Gastroesophageal sphincter (tissue), 3 donors: ENCODE results near the gene SORCS1.

Source experiments
- EP300 ChIP-seq: sonication (generic); formaldehyde crosslinking; IDR thresholded peaks from one replicate; pipeline ENCODE4 v1.6.1; 2017; ENCODE audit warnings: antibody characterized with exemption, mild to moderate bottlenecking
- POLR2A ChIP-seq, 2 donors: fragments of 450-650 bp; IDR thresholded peaks; one replicate each; pipeline ENCODE4 v1.6.1; 2017; ENCODE audit warnings: antibody characterized with exemption in 2 of 2, mild to moderate bottlenecking in 2 of 2, moderate library complexity in 1 of 2
- POLR2AphosphoS5 ChIP-seq: sonication (generic); formaldehyde crosslinking; IDR thresholded peaks from one replicate; pipeline ENCODE4 v1.6.1; 2017; ENCODE audit warnings: antibody characterized with exemption
- TF ChIP-seq, protein P1 (sequence below), 4 experiments: fragments of 200-600 bp in 2 of 4; fragments of 450-650 bp in 2 of 4; sonication (generic) in 1 of 4; IDR thresholded peaks; one replicate each; pipeline ENCODE4 v1.5.1; 2017 to 2019; ENCODE audit warnings: antibody characterized with exemption in 4 of 4, mild to moderate bottlenecking in 2 of 4, moderate library complexity in 2 of 4

DNA sequence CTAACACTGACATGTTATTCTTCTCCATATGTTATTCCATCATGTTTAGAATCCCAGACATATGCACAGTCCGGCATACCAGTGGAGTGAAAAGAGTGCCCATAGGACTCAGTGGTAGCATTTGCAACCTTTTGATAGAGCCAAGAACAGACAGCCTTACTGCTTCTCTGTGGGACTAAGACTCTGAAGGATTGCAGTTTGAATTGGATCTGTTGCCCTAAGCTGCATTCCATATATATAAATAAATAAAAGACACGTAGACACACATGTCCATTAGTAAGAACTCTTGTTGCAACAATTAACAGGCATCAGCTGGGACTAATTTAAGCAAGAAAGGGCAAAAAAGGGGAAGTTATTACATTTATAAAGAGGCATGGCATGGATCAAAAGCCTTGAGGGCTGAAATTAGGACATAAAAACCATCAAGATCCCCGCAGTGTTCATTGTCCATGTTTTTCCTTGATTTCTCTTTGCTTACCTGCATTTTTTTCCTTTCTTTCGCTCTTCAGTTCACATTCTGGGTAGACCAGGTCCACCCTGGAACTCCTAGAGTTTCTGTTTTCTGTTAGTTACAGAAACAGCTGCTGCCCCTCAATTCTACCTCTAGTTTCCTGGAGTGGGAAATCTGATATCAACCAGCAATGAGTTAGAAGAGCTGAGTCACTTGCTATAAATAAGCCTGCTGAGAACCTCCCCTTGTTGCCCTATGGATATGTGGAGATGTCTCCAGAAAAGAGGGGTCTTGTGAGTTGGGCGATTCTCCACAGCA lies 132.4 kb downstream of the SORCS1 start:
- TF ChIP-seq POLR2A (IDR thresholded peaks at IDR 0.05), result no peak
- TF ChIP-seq POLR2AphosphoS5, result no peak
- TF ChIP-seq, protein P1, sequence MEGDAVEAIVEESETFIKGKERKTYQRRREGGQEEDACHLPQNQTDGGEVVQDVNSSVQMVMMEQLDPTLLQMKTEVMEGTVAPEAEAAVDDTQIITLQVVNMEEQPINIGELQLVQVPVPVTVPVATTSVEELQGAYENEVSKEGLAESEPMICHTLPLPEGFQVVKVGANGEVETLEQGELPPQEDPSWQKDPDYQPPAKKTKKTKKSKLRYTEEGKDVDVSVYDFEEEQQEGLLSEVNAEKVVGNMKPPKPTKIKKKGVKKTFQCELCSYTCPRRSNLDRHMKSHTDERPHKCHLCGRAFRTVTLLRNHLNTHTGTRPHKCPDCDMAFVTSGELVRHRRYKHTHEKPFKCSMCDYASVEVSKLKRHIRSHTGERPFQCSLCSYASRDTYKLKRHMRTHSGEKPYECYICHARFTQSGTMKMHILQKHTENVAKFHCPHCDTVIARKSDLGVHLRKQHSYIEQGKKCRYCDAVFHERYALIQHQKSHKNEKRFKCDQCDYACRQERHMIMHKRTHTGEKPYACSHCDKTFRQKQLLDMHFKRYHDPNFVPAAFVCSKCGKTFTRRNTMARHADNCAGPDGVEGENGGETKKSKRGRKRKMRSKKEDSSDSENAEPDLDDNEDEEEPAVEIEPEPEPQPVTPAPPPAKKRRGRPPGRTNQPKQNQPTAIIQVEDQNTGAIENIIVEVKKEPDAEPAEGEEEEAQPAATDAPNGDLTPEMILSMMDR (IDR thresholded peaks at IDR 0.05), result no peak
- no peak for TF ChIP-seq EP300
